HCT116 (cell line): ENCODE results near the gene LZTR1. TPM values are rescaled to one million over a fixed set of nuclear protein-coding genes. Genes with fewer than 3 reads are reported as not detected.

ENCODE experiments used
- ATAC-seq: fragments of 200-7000 bp; cut with Tn5 transposase; 2 replicates; pipeline ENCODE4 v1.9.1; 2020; ENCODE audit warnings: mild to moderate bottlenecking, moderate library complexity
- BruUV-seq: library from RNA; stranded (reverse); fragments of 400-500 nt; replicated peaks from 2 replicates; lab custom pipeline; 2021; lab: Mats Ljungman, UMichigan
- CTCF ChIA-PET: fragments of 300-600 bp; sonication (Branson Sonifier 250); formaldehyde crosslinking; loops from one replicate; lab custom pipeline; 2021; ENCODE audit warnings: antibody characterized with exemption; lab: Charles Lee
- POLR2A ChIA-PET: fragments of 300-600, 350-600 bp; sonication (Branson Sonifier 250); formaldehyde crosslinking; loops from one replicate; lab custom pipeline; 2021; ENCODE audit warnings: antibody characterized with exemption; lab: Charles Lee
- RAD21 ChIA-PET, 2 experiments: fragments of 300-600 bp; sonication (Branson Sonifier 250); formaldehyde crosslinking; loops; one replicate each; lab custom pipeline; 2023; ENCODE audit warnings: low total read pairs in 2 of 2; ENCODE audit not compliant: uncharacterized antibody in 2 of 2, unreplicated experiment in 2 of 2, low non-redundant PET in 1 of 2; lab: Charles Lee
- DNase-seq: peaks from one replicate; pipeline ENCODE4 v3.0.0-alpha.2; 2010; ENCODE audit warnings: low read depth, low spot score
- H2AFZ ChIP-seq: fragments of 200-600 bp; shearing (Covaris generic), sonication (generic); 2 replicates; pipeline ENCODE4 v1.6.1; 2017; ENCODE audit warnings: low read depth, mixed run types, mixed read lengths, antibody characterized with exemption, low read length; ENCODE audit not compliant: poor library complexity, severe bottlenecking
- H3K27ac ChIP-seq: 2 replicates; pipeline ENCODE4 v1.5.1; 2012; ENCODE audit warnings: low read depth, low read length
- H3K27me3 ChIP-seq: fragments of 200-600 bp; sonication (generic); 2 replicates; pipeline ENCODE4 v1.6.1; 2016; ENCODE audit warnings: mixed run types, low read length, mixed read lengths; ENCODE audit not compliant: insufficient read depth
- H3K36me3 ChIP-seq, 2 experiments: fragments of 200-500 bp in 1 of 2; fragments of 200-600 bp in 1 of 2; sonication (Bioruptor generic) in 1 of 2; sonication (generic) in 1 of 2; 2 replicates each; pipeline versions ENCODE4 v1.5.1 to v1.6.1; 2014 to 2016; ENCODE audit warnings: low read length in 2 of 2, inconsistent platforms in 1 of 2, mixed read lengths in 1 of 2, mixed run types in 1 of 2; ENCODE audit not compliant: insufficient read depth in 2 of 2, control insufficient read depth in 1 of 2
- H3K4me1 ChIP-seq, 2 experiments: fragments of 200-600 bp in 1 of 2; sonication (generic) in 1 of 2; 2 replicates each; pipeline versions ENCODE4 v1.5.1 to v1.6.1; 2012 to 2017; ENCODE audit warnings: low read length in 2 of 2, inconsistent platforms in 1 of 2, mild to moderate bottlenecking in 1 of 2, mixed read lengths in 1 of 2, mixed run types in 1 of 2, moderate library complexity in 1 of 2; ENCODE audit not compliant: insufficient read depth in 2 of 2, control insufficient read depth in 1 of 2
- H3K4me2 ChIP-seq: fragments of 200-600 bp; sonication (generic); 2 replicates; pipeline ENCODE4 v1.6.1; 2017; ENCODE audit warnings: mixed run types, low read length, mixed read lengths
- H3K4me3 ChIP-seq, 2 experiments: fragments of 200-600 bp in 1 of 2; sonication (generic) in 1 of 2; replicated peaks in 1 of 2; 2 replicates each; pipeline ENCODE4 v1.5.1; 2011 to 2016; ENCODE audit warnings: low read length in 2 of 2, control low read depth in 1 of 2, low read depth in 1 of 2, mild to moderate bottlenecking in 1 of 2, mixed read lengths in 1 of 2, mixed run types in 1 of 2
- H3K79me2 ChIP-seq: fragments of 200-600 bp; sonication (generic); 2 replicates; pipeline ENCODE4 v1.6.1; 2017; ENCODE audit warnings: mild to moderate bottlenecking, mixed run types, low read length, moderate library complexity, mixed read lengths; ENCODE audit not compliant: insufficient read depth
- H3K9ac ChIP-seq: fragments of 200-600 bp; sonication (generic); 2 replicates; pipeline ENCODE4 v1.6.1; 2016; ENCODE audit warnings: low read length, mixed read lengths
- H3K9me2 ChIP-seq: fragments of 200-600 bp; sonication (generic), shearing (Covaris generic); 2 replicates; pipeline ENCODE4 v1.6.1; 2017; ENCODE audit warnings: mixed run types, mild to moderate bottlenecking, moderate library complexity; ENCODE audit not compliant: insufficient read depth
- H3K9me3 ChIP-seq, 2 experiments: fragments of 200-500 bp in 1 of 2; fragments of 200-600 bp in 1 of 2; sonication (Bioruptor generic) in 1 of 2; sonication (generic) in 1 of 2; 2 replicates each; pipeline ENCODE4 v1.6.1; 2014 to 2017; ENCODE audit warnings: low read length in 2 of 2, mixed read lengths in 2 of 2, inconsistent platforms in 1 of 2, low read depth in 1 of 2, mild to moderate bottlenecking in 1 of 2, mixed run types in 1 of 2, moderate library complexity in 1 of 2; ENCODE audit not compliant: control insufficient read depth in 1 of 2, insufficient read depth in 1 of 2
- H4K20me1 ChIP-seq: fragments of 200-600 bp; sonication (generic), shearing (Covaris generic); 2 replicates; pipeline ENCODE4 v1.6.1; 2017; ENCODE audit warnings: mixed run types, mild to moderate bottlenecking, moderate library complexity; ENCODE audit not compliant: insufficient read depth
- CBX3 ChIP-seq: IDR thresholded peaks from 2 replicates; pipeline ENCODE4 v1.6.1; 2012; ENCODE audit warnings: low read depth
- CTCF ChIP-seq, 3 experiments: fragments of 200-600 bp in 1 of 3; sonication (generic) in 1 of 3; IDR thresholded peaks in 2 of 3; conservative IDR thresholded peaks in 1 of 3; 2 replicates each; pipeline ENCODE4 v1.5.1; 2012 to 2017; ENCODE audit warnings: low read depth in 2 of 3, low read length in 2 of 3, antibody characterized with exemption in 1 of 3, borderline replicate concordance in 1 of 3, control low read depth in 1 of 3, mild to moderate bottlenecking in 1 of 3, mixed read lengths in 1 of 3, mixed run types in 1 of 3, moderate library complexity in 1 of 3; ENCODE audit not compliant: insufficient read depth in 1 of 3
- JUND ChIP-seq: IDR thresholded peaks from 2 replicates; pipeline ENCODE4 v1.6.1; 2012
- MAX ChIP-seq: IDR thresholded peaks from 2 replicates; pipeline ENCODE4 v1.6.1; 2012
- POLR2A ChIP-seq: IDR thresholded peaks from 2 replicates; pipeline ENCODE4 v1.7.0; 2011; ENCODE audit warnings: borderline replicate concordance; ENCODE audit not compliant: insufficient read depth, insufficient read length; ENCODE audit errors: extremely low read depth
- POLR2AphosphoS5 ChIP-seq: IDR thresholded peaks from 2 replicates; pipeline ENCODE4 v1.6.1; 2011; ENCODE audit warnings: mild to moderate bottlenecking, low read depth, low read length, moderate library complexity
- SP1 ChIP-seq: IDR thresholded peaks from 2 replicates; pipeline ENCODE4 v1.6.1; 2012; ENCODE audit warnings: low read depth
- TCF7L2 ChIP-seq: IDR thresholded peaks from 2 replicates; pipeline ENCODE4 v1.7.0; 2011; ENCODE audit warnings: borderline replicate concordance, inconsistent platforms; ENCODE audit not compliant: insufficient read depth, insufficient read length; ENCODE audit errors: extremely low read depth
- YY1 ChIP-seq: IDR thresholded peaks from 2 replicates; pipeline ENCODE4 v1.6.1; 2011; ENCODE audit warnings: low read length, low read depth, moderate library complexity, mild to moderate bottlenecking; ENCODE audit not compliant: insufficient replicate concordance; ENCODE audit errors: extremely low read depth
- intact Hi-C: fragments of 100-400 bp; cut with micrococcal nuclease; formaldehyde crosslinking; loops from 2 replicates; pipeline ENCODE4 v1.10.0; 2022
- total RNA-seq: library from RNA; stranded (reverse); gene quantifications from one replicate; pipeline ENCODE4 v1.2.1, GENCODE V29; 2021; ENCODE audit not compliant: unreplicated experiment

Gene LZTR1
- total RNA-seq, 1 experiment from 2014 or later = 56.5 TPM

GRCh38 chr22:20956258-20957101 lies 25.6 kb upstream of the LZTR1 start:
- H3K4me1 ChIP-seq = peaks cover 15 to 38% of the 10 kb centered on the region in 2 experiments
- peak; percentile 49 for TF ChIP-seq JUND
- TF ChIP-seq POLR2A = no peak
- 0 out of 2 replicates have a peak, but pooled peaks have one; percentile 21 for TF ChIP-seq CBX3
- TF ChIP-seq MAX = peak; percentile 64
- peak; percentile 57 for TF ChIP-seq YY1
- TF ChIP-seq TCF7L2 = no peak
- TF ChIP-seq CTCF (IDR thresholded peaks at IDR 0.05 in 2 of 3, conservative IDR thresholded peaks at IDR 0.05 in 1 of 3; ENCODE audit: borderline replicate concordance in 1 of 3, insufficient read depth in 1 of 3, low read depth in 2 of 3, low read length in 2 of 3) = peak in 2 of 3 experiments; percentile 53 to 54; a peak in 4 of 6 replicates
- peak; percentile 63 for TF ChIP-seq POLR2AphosphoS5
- TF ChIP-seq SP1 = no peak
- peak overlapping the region; percentile 81 to 98 for H3K4me3 ChIP-seq
- H2AFZ ChIP-seq = no peak overlapping the region
- H3K9me2 ChIP-seq = no peaks in the 10 kb centered on the region
- peak; percentile 62 for ATAC-seq
- POLR2A ChIA-PET = interaction anchor here (0.6 to 3.3 kb wide), 5 partner anchors 15 to 71 kb away, joined by 3 to 21 read pairs (median 4); partner anchors contain the start of genes CRKL and LZTR1
- CTCF ChIA-PET = interaction anchor here (0.7 to 4.4 kb wide), 10 partner anchors 9 to 153 kb away, joined by 3 to 21 read pairs (median 5); partner anchors contain the start of genes CRKL and LZTR1
- RAD21 ChIA-PET = interaction anchor here (0.6 to 1.3 kb wide), 2 partner anchors 29 to 70 kb away, joined by 3 to 5 read pairs; no protein-coding TSS in a partner anchor
- peaks cover 35% of the 10 kb centered on the region for H3K79me2 ChIP-seq
- peak overlapping the region; percentile 96 for H3K4me2 ChIP-seq
- peak; percentile 73 for DNase-seq
- BruUV-seq = TSS peak; percentile 48
- peaks cover 5% of the 10 kb centered on the region; the same call in 1 of the 2 replicates for H4K20me1 ChIP-seq
- peak overlapping the region; percentile 96 for H3K9ac ChIP-seq
- H3K36me3 ChIP-seq = peaks cover 9 to 17% of the 10 kb centered on the region in 2 experiments; a peak in 3 of 4 replicates
- peak overlapping the region; percentile 96 for H3K27ac ChIP-seq
- no peaks in the 10 kb centered on the region for H3K27me3 ChIP-seq
- intact Hi-C loops = loop anchor here (1.0 to 5.0 kb wide), 2 partner anchors 39 to 71 kb away; partner anchors contain the start of gene CRKL
- no peaks in the 10 kb centered on the region for H3K9me3 ChIP-seq
